ENCODE measurements around the gene UBE2E1.

The UBE2E1 gene

GRCh38 chr3:23796518-23796917 is 9.2 kb upstream of the UBE2E1 start:
- Histone ChIP-seq H3K36me3 (ENCODE audit: insufficient read depth, low read length) (no peaks in the 10 kb centered on the region), H4K20me1 (ENCODE audit: insufficient read depth, low read length, poor library complexity, severe bottlenecking) (no peaks in the 10 kb centered on the region), H3K27me3 (ENCODE audit: insufficient read depth, low read length, poor library complexity, severe bottlenecking) (no peaks in the 10 kb centered on the region), H3K4me3 (ENCODE audit: low read length, poor library complexity, severe bottlenecking) (no peak overlapping the region), H2AFZ (ENCODE audit: low read length) (no peak overlapping the region), H3F3A (ENCODE audit: low read depth) (no peaks in the 10 kb centered on the region), H3K79me2 (ENCODE audit: insufficient read depth, low read length) (no peaks in the 10 kb centered on the region), H3K4me1 (ENCODE audit: insufficient read depth, low read length, poor library complexity, severe bottlenecking) (peaks cover 6% of the 10 kb centered on the region), H3K4me2 (ENCODE audit: low read depth, low read length, poor library complexity, severe bottlenecking) (no peak overlapping the region), H3K9me2 (replicated peaks; ENCODE audit: low read depth, low read length) (no peaks in the 10 kb centered on the region), H3K9me3 (ENCODE audit: insufficient read depth, low read depth, low read length) (no peaks in the 10 kb centered on the region), H3K9ac (ENCODE audit: low read depth, low read length, poor library complexity, severe bottlenecking) (no peak overlapping the region)
- no peak for TF ChIP-seq EZH2phosphoT487 (IDR thresholded peaks at IDR 0.05; ENCODE audit: borderline replicate concordance)
- TF ChIP-seq CTCF (conservative IDR thresholded peaks at IDR 0.05; ENCODE audit: low read length): no peak

GRCh38 chr3:23797491-23797890 is 8.3 kb upstream of the UBE2E1 start:
- Histone ChIP-seq H3K27me3 (ENCODE audit: insufficient read depth, low read length, poor library complexity, severe bottlenecking) (no peaks in the 10 kb centered on the region), H3K4me1 (ENCODE audit: insufficient read depth, low read length, poor library complexity, severe bottlenecking) (peaks cover 6% of the 10 kb centered on the region), H3K4me3 (ENCODE audit: low read length, poor library complexity, severe bottlenecking) (no peak overlapping the region), H3K36me3 (ENCODE audit: insufficient read depth, low read length) (no peaks in the 10 kb centered on the region), H3F3A (ENCODE audit: low read depth) (no peaks in the 10 kb centered on the region), H3K9me3 (ENCODE audit: insufficient read depth, low read depth, low read length) (no peaks in the 10 kb centered on the region), H3K79me2 (ENCODE audit: insufficient read depth, low read length) (no peaks in the 10 kb centered on the region), H3K9me2 (replicated peaks; ENCODE audit: low read depth, low read length) (no peaks in the 10 kb centered on the region), H4K20me1 (ENCODE audit: insufficient read depth, low read length, poor library complexity, severe bottlenecking) (no peaks in the 10 kb centered on the region), H3K9ac (ENCODE audit: low read depth, low read length, poor library complexity, severe bottlenecking) (no peak overlapping the region), H3K4me2 (ENCODE audit: low read depth, low read length, poor library complexity, severe bottlenecking) (no peak overlapping the region), H2AFZ (ENCODE audit: low read length) (no peak overlapping the region)
- TF ChIP-seq EZH2phosphoT487 (IDR thresholded peaks at IDR 0.05; ENCODE audit: borderline replicate concordance) (no peak), CTCF (conservative IDR thresholded peaks at IDR 0.05; ENCODE audit: low read length) (no peak)

- Histone ChIP-seq H3K27me3 (ENCODE audit: insufficient read depth, low read length, poor library complexity, severe bottlenecking) (no peaks in the 10 kb centered on the region), H3K36me3 (ENCODE audit: insufficient read depth, low read length) (no peaks in the 10 kb centered on the region), H4K20me1 (ENCODE audit: insufficient read depth, low read length, poor library complexity, severe bottlenecking) (no peaks in the 10 kb centered on the region), H3K79me2 (ENCODE audit: insufficient read depth, low read length) (no peaks in the 10 kb centered on the region), H3K4me3 (ENCODE audit: low read length, poor library complexity, severe bottlenecking) (no peak overlapping the region), H3F3A (ENCODE audit: low read depth) (no peaks in the 10 kb centered on the region), H3K4me1 (ENCODE audit: insufficient read depth, low read length, poor library complexity, severe bottlenecking) (peaks cover 6% of the 10 kb centered on the region), H3K9me3 (ENCODE audit: insufficient read depth, low read depth, low read length) (no peaks in the 10 kb centered on the region), H3K9ac (ENCODE audit: low read depth, low read length, poor library complexity, severe bottlenecking) (no peak overlapping the region), H3K9me2 (replicated peaks; ENCODE audit: low read depth, low read length) (no peaks in the 10 kb centered on the region), H2AFZ (ENCODE audit: low read length) (no peak overlapping the region), H3K4me2 (ENCODE audit: low read depth, low read length, poor library complexity, severe bottlenecking) (no peak overlapping the region)
- TF ChIP-seq EZH2phosphoT487 (IDR thresholded peaks at IDR 0.05; ENCODE audit: borderline replicate concordance) (no peak), CTCF (conservative IDR thresholded peaks at IDR 0.05; ENCODE audit: low read length) (no peak)
These were observed 7.3 kb upstream of the UBE2E1 start for GRCh38 chr3:23798456-23798855.
